CD4-positive, alpha-beta T cell treated with Interleukin-21 for 1 hour (primary cell): ENCODE measurements around the gene IQUB.
"Not testable (repeated sequence)": the region's sequence is repeated elsewhere in the genome, so short reads cannot be mapped to it uniquely, and the experiment has no call there.

Source experiments
- DNase-seq: peaks from one replicate; pipeline ENCODE4 v3.0.0-alpha.2; 2020

Gene IQUB

DNA sequence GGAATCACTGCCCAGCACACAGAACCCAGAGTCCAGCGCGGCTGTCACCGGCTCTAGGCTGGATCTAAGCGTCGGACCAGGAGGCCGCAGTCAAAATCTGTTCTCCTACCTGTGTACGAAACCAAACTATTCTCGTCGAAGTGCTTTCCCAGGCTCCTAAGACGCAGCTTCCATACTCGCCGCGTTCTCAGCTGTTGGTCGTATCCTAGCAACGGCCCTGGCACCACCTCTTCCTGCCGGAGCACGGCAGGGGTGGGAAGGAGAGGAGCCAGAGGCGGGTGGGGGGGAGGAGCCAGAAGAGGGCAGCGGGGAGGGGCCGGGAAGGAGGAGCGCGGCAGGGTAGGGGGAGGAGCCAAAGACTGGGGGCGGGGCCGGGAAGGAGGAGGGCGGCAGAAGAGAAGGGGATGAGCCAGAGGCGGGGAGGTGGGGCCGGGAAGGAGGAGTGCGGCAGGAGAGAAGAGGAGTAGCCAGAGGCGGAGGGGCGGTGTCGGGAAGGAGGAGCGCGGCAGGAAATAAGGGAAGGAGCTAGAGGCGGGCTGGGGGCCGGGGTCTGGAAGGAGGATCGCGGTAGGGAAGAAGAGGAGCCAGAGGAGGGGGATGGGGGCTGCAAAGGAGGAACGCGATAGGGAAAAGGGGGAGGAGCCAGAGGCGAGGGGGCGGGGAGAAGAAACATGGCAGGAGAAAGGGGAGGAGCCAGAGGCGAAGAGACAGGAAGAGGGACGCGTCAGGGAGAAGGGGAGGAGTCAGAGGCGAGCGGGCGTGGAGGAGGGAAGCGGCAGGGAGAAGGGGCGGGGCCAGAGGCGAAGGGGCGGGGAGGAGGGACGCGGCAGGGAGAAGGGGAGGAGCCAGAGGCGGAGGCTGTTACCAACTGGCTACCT lies at the start of gene IQUB:
TSS of gene IQUB (minus strand) at position 213 of the 878 bp plus-strand sequence. CDS start 22,255 bp downstream, outside the sequence.
- DNase-seq = peak; percentile 95

DNA sequence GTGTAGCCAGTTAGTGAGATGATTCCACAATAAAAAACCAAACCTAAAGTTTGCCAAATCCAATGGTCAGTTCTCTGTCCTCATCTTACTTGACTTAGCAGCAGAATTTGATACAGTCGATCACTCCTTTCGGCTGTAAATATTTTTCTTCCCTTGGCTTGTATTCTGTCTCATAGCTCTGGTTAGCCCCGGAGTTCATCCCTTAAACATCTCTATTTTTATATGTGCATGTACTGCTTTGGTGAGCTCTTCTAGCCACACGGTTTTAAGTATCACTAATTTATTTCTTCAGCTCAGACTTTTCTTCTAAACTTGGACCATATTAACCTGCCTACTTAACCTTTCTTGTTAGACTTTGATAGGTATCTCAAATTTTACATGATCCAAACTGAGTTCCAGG lies 49.4 kb upstream of the IQUB start:
- DNase-seq = no peak

DNA sequence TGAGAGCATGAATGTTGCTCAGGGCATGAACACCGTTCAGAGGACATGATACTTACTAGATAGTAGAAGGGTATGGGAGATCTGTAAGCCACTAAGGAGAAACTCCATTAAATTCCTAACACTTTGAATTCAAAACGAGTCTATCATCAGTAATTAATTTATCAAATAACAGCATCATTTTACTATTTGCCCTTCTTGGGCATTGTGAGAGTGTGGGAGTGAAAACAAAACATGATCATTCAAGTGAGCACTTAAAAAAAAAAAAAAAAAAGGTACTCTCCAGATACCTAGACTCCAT lies 46.7 kb upstream of the IQUB start:
- DNase-seq = no peak

DNA sequence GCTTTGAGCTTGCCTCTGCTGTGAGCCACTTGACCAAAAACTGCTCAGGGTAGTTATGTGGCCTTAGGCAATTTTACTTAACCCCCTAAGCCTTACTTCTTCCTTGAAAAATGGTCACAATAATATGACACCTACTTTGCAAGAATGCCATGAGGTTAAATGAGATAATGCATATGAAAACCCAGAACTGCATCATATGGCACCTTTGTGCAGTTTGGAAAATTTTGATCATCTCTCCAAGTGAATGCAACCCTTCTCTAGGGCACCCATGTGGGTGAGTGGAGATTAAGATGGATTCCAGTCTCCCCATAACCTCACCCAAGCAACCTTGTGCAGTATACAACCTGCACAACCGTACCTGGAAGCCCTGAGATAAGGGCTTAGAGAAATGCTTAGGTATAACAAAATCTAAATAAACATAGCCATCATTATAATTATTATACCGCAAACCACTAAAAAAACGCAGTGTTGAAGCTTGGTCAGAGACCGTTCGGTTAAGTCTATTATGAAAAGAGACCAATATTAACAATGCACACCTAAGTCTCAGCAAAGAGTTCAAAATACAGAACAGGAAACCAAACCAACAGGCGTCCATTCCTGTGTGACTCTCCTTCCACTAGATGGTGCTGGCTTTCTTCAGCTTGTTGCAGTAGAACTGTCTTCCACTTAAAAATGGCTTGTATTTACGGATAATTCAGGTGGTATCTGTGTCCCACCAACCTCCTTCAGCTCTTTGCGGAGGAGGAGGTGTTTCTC lies 46.2 kb upstream of the IQUB start:
- DNase-seq = peak; percentile 8

DNA sequence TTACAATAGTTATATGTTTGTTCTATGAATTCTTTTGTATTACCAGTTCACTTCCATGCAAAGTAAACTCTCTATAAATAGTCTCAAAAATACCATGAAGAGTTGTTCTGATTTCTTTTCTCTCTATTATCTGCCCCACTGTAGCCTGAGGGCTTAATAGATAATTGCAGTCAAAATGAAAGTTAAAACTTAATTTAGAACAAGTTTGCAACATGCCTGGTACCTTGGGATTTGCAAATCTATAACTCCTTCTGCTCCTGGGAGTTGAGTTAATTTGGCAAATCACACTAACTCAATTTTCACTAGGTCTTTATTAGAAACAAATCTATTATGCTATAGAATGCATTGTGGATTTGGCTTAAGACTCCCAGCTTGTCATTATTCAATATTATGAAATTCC lies 45.0 kb upstream of the IQUB start:
- DNase-seq = no peak

DNA sequence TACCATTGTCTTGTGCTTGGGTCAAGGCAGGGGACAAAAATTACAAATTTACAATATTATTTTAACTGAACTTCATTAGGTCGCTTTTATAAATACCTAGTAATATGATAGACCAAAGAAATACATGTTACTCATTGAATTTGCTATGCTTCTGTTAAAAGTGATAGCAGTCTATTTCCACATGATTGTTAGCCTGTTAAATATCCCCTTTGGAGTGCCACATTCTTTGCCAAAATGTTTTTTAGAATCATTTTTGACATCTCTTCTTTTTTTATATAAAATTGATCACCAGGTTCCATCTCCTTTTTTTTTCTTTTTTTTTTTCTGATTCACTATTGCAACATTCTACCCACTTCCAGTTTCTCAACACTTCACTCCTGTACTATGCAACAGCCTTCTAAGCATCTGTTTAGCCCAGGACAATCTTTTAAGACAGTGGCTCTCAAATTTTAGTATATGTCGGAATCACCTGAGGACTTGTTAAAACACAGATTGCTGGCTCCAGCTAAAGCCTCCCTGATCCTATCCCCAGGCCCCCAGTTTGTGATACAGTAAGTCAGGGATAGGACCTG lies 39.6 kb upstream of the IQUB start:
- DNase-seq = no peak

DNA sequence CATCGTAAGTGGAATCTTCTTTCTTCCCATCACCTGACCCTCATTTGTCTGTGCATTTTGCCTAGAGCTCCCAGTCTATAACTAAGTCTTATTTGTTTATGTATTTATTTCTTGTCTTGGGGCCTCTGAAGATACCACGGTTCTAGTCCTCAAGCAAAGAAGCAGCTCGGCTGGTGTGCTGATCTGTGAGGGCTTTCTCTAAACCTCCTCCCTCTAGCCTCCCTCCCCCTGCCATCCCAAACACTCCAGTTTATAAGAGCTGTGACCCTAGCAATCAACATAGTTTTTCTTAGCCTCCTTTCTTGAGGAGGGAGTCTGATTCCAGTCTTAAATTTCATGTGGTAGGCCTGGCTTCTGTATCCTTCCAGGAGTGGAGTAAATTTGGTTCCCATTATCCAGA lies 38.9 kb upstream of the IQUB start:
- DNase-seq = no peak

DNA sequence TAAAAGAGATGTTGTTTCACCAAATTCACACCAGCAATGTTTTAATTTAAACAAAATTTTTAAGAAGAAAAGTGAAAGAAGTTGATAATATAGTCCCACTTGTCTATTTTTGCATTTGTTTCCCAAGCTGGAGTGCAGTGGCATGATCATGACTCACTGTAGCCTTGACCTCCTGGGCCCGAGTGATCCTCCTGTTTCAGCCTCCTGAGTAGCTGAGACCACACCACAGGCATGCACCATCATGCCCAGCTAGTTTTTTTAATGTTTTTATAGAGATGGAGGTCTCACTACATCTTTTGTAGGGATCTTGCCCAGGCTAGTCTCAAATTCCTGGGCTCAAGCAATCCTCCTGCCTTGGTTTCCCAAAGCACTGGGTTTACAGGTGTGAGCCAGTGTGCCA lies 37.3 kb upstream of the IQUB start:
- DNase-seq = no peak

DNA sequence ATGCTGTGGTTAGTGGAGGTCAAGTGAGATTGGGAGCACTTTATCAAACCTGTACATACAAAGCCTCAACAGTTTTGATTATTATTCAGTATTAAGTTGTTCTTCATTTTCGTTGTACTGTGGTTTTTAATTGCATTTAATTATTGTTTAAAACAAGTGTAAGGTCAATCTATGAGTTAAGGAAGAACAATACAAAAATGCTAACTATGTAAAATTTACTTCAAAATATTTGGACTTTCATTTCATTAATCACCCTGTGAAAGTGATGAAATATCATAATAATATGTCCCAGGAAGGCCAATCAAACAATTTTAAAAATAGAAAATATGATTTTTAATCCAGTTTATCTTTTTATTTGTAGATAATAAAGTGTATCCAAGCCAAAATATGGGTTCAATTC lies 36.8 kb upstream of the IQUB start:
- no peak for DNase-seq

DNA sequence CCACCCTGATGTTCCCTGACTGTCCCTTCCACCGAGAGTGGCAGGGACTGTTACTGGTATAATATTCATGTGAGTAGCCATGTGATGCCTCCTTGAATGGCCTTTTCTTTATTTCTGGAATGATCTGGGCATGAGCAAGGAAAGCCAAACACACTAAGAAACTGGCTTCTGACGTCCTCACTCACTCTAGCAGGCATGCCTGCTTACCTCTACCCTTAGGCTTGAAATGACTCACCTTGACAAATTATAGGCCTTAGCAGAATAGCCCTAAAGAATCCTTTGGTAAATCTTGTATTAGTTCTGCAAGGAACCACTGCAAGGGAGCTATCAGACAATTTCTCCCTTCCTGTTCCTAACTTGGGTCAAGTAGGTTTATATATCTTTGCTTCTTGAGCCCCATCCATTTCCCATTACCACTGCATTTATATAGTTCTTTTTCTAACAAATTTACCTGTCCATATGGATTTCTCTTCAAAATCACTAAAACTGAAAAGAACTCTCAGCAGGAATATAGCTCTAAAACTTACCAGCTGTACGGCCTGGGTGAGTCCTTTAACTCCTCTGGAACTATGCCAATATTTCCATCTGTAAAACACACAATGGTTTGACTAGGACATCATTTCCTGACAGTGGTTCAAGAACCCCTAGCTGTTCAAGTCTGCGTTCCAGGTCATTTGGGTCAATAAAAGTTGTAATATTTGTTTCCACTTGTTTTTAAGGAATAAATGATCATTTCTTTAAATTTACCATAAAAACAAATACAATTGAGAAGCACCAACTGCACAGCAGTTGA lies 36.2 kb upstream of the IQUB start:
- DNase-seq = no peak

DNA sequence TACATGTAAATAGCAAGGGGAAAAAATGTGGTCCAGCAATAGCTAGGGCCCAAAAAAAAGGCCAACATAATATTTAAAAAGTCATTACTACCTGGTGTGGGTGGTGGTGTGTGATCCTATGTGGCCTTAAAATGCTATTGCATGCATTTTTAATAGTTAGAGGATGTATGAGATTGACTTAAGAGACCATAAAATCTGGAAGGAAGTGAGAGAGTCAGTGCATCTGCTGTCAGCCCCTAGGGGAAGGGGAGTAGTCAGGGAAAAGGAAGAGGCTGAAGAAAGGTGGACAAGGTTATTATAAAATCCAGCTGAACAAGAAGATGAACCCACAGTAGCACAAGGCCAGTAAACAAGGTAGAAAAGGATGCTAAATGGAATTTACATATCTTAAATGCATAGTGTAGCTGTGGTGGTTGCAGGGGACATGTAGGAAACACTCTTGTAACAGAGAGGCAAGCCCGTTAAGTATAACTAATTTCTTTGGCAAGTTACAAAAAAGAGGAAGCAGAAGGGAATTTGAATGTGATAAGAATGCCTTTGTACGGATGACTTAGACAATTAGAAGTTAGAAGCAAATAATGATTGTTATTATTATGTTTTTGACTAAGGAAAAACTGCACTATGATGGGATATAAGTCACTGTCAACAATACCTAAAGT lies 35.1 kb upstream of the IQUB start:
- no peak for DNase-seq

DNA sequence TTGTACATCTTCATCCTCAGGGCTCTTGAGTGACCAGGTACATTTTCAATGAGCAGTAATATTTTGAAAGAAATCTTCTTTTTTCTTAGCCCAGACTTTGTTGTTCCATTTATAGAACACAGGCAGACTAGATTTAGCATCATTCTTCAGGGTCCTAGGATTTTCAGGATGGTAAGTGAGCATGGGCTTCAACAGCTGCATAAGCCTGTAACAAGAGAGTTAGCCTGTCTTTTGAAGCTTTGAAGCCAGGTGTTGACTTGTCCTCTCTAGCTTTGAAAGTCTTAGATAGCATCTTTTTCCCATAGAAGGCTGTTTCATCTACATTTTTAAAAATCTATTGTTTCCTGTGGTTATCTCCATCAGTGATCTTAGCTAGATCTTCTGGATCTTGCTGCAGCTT lies 27.7 kb upstream of the IQUB start:
- no peak for DNase-seq

DNA sequence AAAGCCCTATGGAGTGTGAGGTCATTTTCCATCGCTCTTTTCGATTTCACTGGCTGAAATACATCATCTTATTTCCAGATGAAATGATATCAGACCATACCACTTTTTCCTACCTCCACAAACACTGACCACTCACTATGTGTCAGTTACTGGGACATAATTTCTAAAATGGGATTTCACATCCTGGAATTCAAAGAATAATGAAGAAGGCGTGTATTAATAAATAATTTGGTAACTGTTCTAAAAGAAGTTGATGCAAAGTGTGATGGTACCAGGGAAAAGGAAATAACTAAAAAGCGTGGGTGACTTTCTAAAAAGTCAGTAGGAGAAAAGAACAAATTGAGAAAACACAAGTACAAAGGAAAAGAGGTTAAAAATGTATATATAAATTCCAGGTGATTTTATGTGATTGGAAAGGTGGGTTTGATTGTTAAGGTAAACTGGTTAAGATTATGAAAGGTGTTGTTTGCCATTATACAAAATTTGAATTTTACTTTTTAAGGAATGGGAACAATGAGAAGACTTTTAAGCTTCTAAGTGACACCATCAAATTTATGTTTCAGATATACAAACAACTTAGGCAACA lies 24.0 kb upstream of the IQUB start:
- DNase-seq = no peak

DNA sequence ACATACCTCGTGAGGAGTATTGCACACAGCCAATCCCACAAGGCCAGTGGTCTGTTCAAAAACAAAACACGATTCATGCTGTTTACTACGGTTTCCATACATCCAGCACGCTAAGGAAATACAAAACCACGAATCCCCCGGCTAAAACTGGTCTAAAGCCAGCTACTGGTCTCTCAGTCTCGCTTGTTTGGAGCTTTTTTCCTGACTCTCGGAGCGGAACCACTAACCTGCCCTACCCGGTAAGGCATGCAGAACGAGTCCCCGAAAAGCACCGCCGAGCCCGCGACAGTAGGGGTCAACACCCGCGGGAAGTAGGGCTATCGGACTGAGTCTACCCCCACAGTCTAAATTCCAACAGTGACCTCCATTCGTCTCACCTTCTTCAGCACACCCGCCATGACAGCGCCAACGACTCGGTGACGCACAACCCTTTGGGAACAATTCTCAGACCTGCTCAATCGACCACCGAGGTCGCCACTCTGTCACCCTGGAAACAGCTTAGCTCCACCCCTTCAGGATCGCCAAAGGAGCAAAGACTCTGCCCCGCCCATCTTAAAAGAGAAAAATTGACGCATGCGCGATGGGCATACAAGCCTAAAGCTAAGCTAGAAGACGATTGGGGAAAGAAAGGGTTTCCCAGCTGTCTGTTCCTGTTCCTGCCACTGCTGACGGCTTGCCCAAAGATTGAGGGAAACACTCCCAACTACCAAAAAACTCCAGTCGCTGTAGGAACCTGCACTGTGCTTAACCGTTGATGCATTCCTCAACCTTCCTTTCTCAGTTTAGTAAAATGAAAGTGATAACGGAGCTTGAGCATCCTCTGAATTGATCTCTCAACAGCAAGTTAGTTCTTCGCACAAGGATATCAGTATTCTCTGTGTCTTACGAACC lies 23.2 kb upstream of the IQUB start, which contains the start of gene NDUFA5:
TSS of gene NDUFA5 (minus strand) at position 421 of the 891 bp plus-strand sequence. CDS start at position 398, 23 bp downstream.
- peak; percentile 99 for DNase-seq

DNA sequence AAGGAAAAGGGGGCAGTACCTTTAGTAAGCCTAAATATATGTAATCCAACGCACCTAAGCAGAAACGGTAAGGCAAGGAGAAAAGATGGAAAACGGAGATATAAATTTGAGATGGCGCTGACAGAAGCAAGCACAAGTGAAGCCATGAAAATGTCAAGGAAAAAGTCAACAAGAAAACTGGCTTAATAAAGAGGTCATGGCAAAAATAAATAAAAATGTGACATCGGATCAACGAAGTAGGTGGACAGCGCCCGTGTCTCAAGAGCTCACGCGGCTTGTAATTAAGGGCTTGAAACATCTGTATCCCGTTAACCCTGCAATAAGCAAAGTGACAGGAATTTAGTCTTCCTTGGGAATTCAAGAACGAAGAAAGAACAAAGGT lies 22.6 kb upstream of the IQUB start:
- DNase-seq = no peak

DNA sequence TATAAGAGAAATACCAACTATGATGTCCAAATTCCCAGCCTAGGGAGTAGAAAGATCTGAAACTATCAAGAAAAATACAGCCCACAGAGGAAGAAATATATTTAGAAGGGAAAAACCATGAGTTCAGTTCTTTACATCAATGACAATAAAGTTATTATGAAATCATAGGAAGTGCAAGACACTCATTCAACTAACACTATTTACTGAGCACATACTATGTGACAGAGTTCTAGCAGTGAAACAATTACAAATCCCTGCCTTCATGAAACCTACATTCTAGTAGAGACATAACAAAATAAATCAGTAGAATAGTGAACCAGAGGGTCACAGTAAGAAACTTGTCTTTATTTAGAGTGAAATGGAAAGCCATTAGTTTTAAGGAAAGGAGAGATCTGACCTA lies 21.1 kb upstream of the IQUB start:
- no peak for DNase-seq

DNA sequence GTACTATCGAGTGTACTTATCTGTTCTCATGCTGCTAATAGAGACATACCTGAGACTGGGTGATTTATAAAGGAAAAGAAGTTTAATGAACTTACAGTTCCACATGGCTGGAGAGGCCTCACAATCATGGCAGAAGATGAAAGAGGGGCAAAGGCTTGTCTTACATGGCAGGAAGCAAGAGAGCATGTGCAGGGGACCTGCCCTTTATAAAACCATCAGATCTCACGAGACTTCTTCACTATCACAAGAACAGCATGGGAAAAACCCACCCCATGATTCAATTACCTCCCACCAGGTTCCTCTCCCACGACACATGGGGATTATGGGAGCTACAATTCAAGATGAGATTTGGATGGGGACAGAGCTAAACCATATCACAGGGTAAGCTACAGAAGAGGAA lies 18.8 kb upstream of the IQUB start:
- DNase-seq = no peak

DNA sequence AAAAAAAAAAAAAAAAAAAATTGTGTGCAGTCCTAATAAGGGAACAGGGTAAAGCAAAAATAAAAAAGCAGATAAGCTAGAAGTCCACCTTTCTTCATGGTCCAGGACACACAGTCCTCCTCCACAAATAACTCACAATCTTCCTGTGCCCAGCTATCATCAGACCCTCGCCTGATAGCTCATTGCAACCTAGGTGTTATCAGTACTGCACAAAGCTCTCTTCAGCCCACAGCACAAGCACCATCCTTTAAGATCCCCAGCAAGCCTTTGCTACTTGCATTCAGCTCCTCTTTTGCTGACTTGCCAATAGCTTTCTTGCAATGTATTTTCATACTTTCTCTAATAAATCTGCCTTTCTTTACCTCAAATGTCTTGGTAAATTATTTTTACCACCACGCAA lies 18.2 kb upstream of the IQUB start:
- DNase-seq = no peak

DNA sequence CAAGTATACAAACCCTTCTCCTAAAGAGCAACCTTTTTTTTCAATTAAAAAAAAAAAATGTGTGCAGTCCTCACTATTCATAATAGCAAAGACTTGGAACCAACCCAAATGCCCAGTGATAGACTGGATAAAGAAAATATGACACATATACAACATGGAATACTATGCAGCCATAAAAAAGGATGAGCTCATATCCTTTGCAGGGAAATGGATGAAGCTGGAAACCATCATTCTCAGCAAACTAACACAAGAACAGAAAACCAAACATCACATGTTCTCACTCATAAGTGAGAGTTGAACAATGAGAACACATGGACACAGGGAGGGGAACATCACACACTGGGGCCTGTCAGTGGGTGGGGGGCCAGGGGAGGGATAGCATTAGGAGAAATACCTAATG lies 17.7 kb upstream of the IQUB start:
- not testable (repeated sequence) for DNase-seq

DNA sequence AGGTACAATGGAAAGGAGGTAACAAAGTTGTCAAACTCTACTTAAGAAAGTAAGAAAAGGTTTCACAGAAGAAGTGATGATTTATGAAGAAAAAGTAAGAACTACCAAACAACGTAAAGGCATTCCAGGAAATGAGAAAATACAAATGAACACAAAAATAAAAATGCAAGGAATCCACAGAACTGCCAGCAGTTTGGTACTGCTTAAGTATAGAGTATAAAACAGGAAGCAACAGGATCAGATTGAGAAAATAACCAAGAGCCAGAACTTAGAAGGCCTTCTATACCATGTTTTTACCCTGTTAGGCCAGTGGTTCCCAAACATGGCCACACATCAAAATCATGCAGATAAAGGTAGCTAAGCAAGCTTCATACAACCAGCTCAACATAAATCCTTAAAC lies 14.0 kb upstream of the IQUB start:
- no peak for DNase-seq

DNA sequence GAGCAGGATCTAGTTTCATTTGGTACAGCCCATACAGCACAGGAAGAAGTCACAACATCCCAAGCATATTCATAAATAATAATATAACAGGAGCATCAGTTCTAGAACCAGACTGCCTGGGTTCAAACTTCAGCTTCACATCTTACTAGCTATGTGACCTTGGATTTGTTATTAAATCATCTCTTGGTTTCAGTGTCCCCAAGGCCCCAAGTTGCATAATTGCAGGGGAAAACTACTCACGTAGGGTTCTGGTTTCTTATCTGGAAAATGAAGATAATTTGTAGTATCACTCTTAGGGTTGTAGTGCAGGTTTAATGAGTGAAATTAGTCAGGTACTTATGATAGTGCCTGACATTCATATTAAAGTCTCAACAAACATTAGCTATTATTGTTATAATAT lies 5.5 kb upstream of the IQUB start:
- no peak for DNase-seq
